WTC11 (cell line): ENCODE data around the gene HTR1B. TPM values are rescaled to one million over a fixed set of nuclear protein-coding genes. Genes with fewer than 3 reads are reported as not detected.

ENCODE experiments used
- ATAC-seq: fragments of 200-7000 bp; cut with Tn5 transposase; 2 replicates; pipeline ENCODE4 v1.10.0; 2021; ENCODE audit warnings: mild to moderate bottlenecking, moderate library complexity
- CTCF ChIA-PET: fragments of 300-600 bp; sonication (Branson Sonifier 250); formaldehyde crosslinking; loops from one replicate; lab custom pipeline; 2021; ENCODE audit warnings: antibody characterized with exemption; lab: Charles Lee
- POLR2A ChIA-PET: fragments of 350-600 bp; sonication (Branson Sonifier 250); formaldehyde crosslinking; loops from one replicate; lab custom pipeline; 2021; ENCODE audit warnings: antibody characterized with exemption; lab: Charles Lee
- DNase-seq: peaks from one replicate; pipeline ENCODE4 v3.0.0; 2021; ENCODE audit warnings: low spot score
- H3K27ac Mint-ChIP-seq: 2 replicates; pipeline ENCODE4 v1.8.0; 2021; ENCODE audit warnings: mixed read lengths
- H3K27me3 Mint-ChIP-seq: 2 replicates; pipeline ENCODE4 v1.8.0; 2021; ENCODE audit warnings: low read depth, mild to moderate bottlenecking, moderate library complexity, mixed read lengths
- H3K36me3 Mint-ChIP-seq: 2 replicates; pipeline ENCODE4 v1.8.0; 2021; ENCODE audit warnings: mixed read lengths
- H3K4me1 Mint-ChIP-seq: 2 replicates; pipeline ENCODE4 v1.8.0; 2022; ENCODE audit warnings: mixed read lengths
- H3K4me3 Mint-ChIP-seq: 2 replicates; pipeline ENCODE4 v1.8.0; 2021; ENCODE audit warnings: mild to moderate bottlenecking, moderate library complexity, mixed read lengths
- H3K9me3 Mint-ChIP-seq: 2 replicates; pipeline ENCODE4 v1.8.0; 2021; ENCODE audit warnings: mixed read lengths
- AR ChIP-seq: fragments of 250-450 bp; sonication (Bioruptor Pico); IDR thresholded peaks from 2 replicates; pipeline ENCODE4 v1.9.0; 2021; ENCODE audit warnings: mild to moderate bottlenecking
- ARID4B ChIP-seq: sonication (generic); formaldehyde crosslinking; IDR thresholded peaks from 2 replicates; pipeline ENCODE4 v1.8.0; 2023; ENCODE audit warnings: missing genetic modification reagents, mild to moderate bottlenecking, borderline replicate concordance
- E2F5 ChIP-seq: sonication (generic); formaldehyde crosslinking; IDR thresholded peaks from 2 replicates; pipeline ENCODE4 v1.8.1; 2022; ENCODE audit warnings: mild to moderate bottlenecking, moderate library complexity, missing genetic modification reagents
- EMX1 ChIP-seq: fragments of 250-450 bp; sonication (Bioruptor Pico); IDR thresholded peaks from 2 replicates; pipeline ENCODE4 v1.8.0; 2021; ENCODE audit warnings: mild to moderate bottlenecking
- ETV6 ChIP-seq: sonication (generic); formaldehyde crosslinking; IDR thresholded peaks from 2 replicates; pipeline ENCODE4 v1.8.1; 2022; ENCODE audit warnings: mild to moderate bottlenecking, missing genetic modification reagents
- HMGXB4 ChIP-seq: sonication (generic); formaldehyde crosslinking; IDR thresholded peaks from 2 replicates; pipeline ENCODE4 v1.8.1; 2023; ENCODE audit warnings: mild to moderate bottlenecking, moderate library complexity, missing genetic modification reagents
- KAT7 ChIP-seq: sonication (generic); formaldehyde crosslinking; IDR thresholded peaks from 2 replicates; pipeline ENCODE4 v1.8.1; 2023; ENCODE audit warnings: missing genetic modification reagents, mild to moderate bottlenecking, borderline replicate concordance
- OVOL2 ChIP-seq: fragments of 250-450 bp; sonication (Bioruptor Pico); IDR thresholded peaks from 2 replicates; pipeline ENCODE4 v1.9.0; 2021; ENCODE audit warnings: mild to moderate bottlenecking, borderline replicate concordance
- PRDM15 ChIP-seq: sonication (generic); formaldehyde crosslinking; IDR thresholded peaks from 2 replicates; pipeline ENCODE4 v1.8.0; 2022; ENCODE audit warnings: missing genetic modification reagents
- SOX15 ChIP-seq: fragments of 250-450 bp; sonication (Bioruptor Pico); IDR thresholded peaks from 2 replicates; pipeline ENCODE4 v1.9.0; 2021; ENCODE audit warnings: mild to moderate bottlenecking
- ZBTB21 ChIP-seq: sonication (generic); formaldehyde crosslinking; IDR thresholded peaks from 2 replicates; pipeline ENCODE4 v1.8.1; 2023; ENCODE audit warnings: mild to moderate bottlenecking, missing genetic modification reagents, borderline replicate concordance
- ZNF121 ChIP-seq: sonication (generic); formaldehyde crosslinking; IDR thresholded peaks from 2 replicates; pipeline ENCODE4 v1.8.0; 2023; ENCODE audit warnings: missing genetic modification reagents
- ZNF232 ChIP-seq: sonication (generic); formaldehyde crosslinking; IDR thresholded peaks from 2 replicates; pipeline ENCODE4 v1.8.0; 2022; ENCODE audit warnings: mild to moderate bottlenecking, missing genetic modification reagents
- ZNF396 ChIP-seq: fragments of 250-450 bp; sonication (Bioruptor Pico); IDR thresholded peaks from 2 replicates; pipeline ENCODE4 v1.8.0; 2021; ENCODE audit warnings: mild to moderate bottlenecking, moderate library complexity, borderline replicate concordance
- total RNA-seq: library from RNA; stranded (reverse); gene quantifications from 3 replicates; pipeline ENCODE4 v1.2.3, GENCODE V29; 2021
- TF ChIP-seq, protein P1 (sequence below): fragments of 250-450 bp; sonication (Bioruptor Pico); IDR thresholded peaks from 2 replicates; pipeline ENCODE4 v1.9.0; 2021; ENCODE audit warnings: mild to moderate bottlenecking
- TF ChIP-seq, protein P2 (sequence below): sonication (generic); formaldehyde crosslinking; IDR thresholded peaks from 2 replicates; pipeline ENCODE4 v1.8.1; 2023; ENCODE audit warnings: mild to moderate bottlenecking, missing genetic modification reagents, moderate library complexity
- TF ChIP-seq, protein P3 (sequence below): sonication (generic); formaldehyde crosslinking; IDR thresholded peaks from 2 replicates; pipeline ENCODE4 v1.8.0; 2022; ENCODE audit warnings: mild to moderate bottlenecking, missing genetic modification reagents

HTR1B gene
- total RNA-seq, 1 experiment from 2014 or later = 1.5 TPM

DNA sequence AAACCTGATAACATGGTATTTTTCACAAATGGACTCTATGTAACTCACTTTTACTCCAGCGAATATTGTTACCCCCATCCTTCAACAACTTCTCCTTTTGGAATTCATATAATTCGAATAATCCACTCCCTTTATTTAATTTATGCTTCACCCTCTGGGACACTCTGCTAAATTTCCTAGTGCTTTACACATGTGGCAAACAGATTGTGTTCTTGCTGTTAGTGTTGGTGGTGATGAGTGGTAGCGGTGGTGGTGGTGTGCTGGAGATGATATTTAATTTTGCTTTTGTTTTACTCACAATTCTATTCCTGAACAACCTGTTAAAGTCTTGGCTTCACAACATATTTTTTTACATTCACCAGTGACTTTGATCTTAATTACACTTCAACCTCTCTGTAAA is 32.8 kb downstream of the HTR1B start:
- H3K36me3 Mint-ChIP-seq = no peaks in the 10 kb centered on the region
- no peak for DNase-seq
- TF ChIP-seq ZNF232 (CRISPR knock-in tag) = no peak
- TF ChIP-seq, all 79 proteins: peak for 0
- Mint-ChIP-seq H3K9me3 (no peaks in the 10 kb centered on the region), H3K27me3 (no peaks in the 10 kb centered on the region), H3K27ac (no peak overlapping the region), H3K4me3 (no peak overlapping the region), H3K4me1 (peaks cover 13% of the 10 kb centered on the region)
- ChIA-PET POLR2A (no interaction called here), CTCF (no interaction called here)
- no peak for ATAC-seq

GRCh38 chr6:77425671-77426070 is 37.6 kb downstream of the HTR1B start:
- ATAC-seq (no peak), DNase-seq (no peak)
- H3K4me1 Mint-ChIP-seq = peaks cover 3% of the 10 kb centered on the region
- H3K36me3 Mint-ChIP-seq = no peaks in the 10 kb centered on the region
- TF ChIP-seq EMX1 = no peak
- no peak for TF ChIP-seq AR (CRISPR knock-in tag)
- no peak for TF ChIP-seq ZNF396
- no peak for TF ChIP-seq OVOL2
- TF ChIP-seq KAT7 (CRISPR knock-in tag) = no peak
- no peak for TF ChIP-seq ETV6 (CRISPR knock-in tag)
- TF ChIP-seq, protein P1, sequence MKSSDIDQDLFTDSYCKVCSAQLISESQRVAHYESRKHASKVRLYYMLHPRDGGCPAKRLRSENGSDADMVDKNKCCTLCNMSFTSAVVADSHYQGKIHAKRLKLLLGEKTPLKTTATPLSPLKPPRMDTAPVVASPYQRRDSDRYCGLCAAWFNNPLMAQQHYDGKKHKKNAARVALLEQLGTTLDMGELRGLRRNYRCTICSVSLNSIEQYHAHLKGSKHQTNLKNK (CRISPR knock-in tag) = no peak
- no peak for TF ChIP-seq E2F5 (CRISPR knock-in tag)
- TF ChIP-seq ZNF121 (CRISPR knock-in tag) = no peak
- TF ChIP-seq, protein P2, sequence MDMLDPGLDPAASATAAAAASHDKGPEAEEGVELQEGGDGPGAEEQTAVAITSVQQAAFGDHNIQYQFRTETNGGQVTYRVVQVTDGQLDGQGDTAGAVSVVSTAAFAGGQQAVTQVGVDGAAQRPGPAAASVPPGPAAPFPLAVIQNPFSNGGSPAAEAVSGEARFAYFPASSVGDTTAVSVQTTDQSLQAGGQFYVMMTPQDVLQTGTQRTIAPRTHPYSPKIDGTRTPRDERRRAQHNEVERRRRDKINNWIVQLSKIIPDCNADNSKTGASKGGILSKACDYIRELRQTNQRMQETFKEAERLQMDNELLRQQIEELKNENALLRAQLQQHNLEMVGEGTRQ = no peak
- TF ChIP-seq ARID4B (CRISPR knock-in tag) = no peak
- TF ChIP-seq SOX15 (CRISPR knock-in tag) = no peak
- TF ChIP-seq, protein P3, sequence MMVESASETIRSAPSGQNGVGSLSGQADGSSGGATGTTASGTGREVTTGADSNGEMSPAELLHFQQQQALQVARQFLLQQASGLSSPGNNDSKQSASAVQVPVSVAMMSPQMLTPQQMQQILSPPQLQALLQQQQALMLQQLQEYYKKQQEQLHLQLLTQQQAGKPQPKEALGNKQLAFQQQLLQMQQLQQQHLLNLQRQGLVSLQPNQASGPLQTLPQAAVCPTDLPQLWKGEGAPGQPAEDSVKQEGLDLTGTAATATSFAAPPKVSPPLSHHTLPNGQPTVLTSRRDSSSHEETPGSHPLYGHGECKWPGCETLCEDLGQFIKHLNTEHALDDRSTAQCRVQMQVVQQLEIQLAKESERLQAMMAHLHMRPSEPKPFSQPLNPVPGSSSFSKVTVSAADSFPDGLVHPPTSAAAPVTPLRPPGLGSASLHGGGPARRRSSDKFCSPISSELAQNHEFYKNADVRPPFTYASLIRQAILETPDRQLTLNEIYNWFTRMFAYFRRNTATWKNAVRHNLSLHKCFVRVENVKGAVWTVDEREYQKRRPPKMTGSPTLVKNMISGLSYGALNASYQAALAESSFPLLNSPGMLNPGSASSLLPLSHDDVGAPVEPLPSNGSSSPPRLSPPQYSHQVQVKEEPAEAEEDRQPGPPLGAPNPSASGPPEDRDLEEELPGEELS (CRISPR knock-in tag) = no peak
- no peak for TF ChIP-seq ZBTB21 (CRISPR knock-in tag)
- TF ChIP-seq HMGXB4 (CRISPR knock-in tag) = no peak
- no peak for TF ChIP-seq PRDM15 (CRISPR knock-in tag)
- POLR2A ChIA-PET = no interaction called here
- no peaks in the 10 kb centered on the region for H3K9me3 Mint-ChIP-seq
- no peak overlapping the region for H3K27ac Mint-ChIP-seq
- no peaks in the 10 kb centered on the region; the same call in 1 of the 2 replicates for H3K27me3 Mint-ChIP-seq
- CTCF ChIA-PET = no interaction called here
- H3K4me3 Mint-ChIP-seq = no peak overlapping the region
